GM18519 (cell line): ENCODE data around the gene ZBED1.
"Not testable (repeated sequence)": the region's sequence is repeated elsewhere in the genome, so short reads cannot be mapped to it uniquely, and the experiment has no call there.

Experiments used
- ATAC-seq: cut with Tn5 transposase; IDR thresholded peaks from one replicate; pipeline ENCODE4 v1.9.1; 2021; ENCODE audit warnings: mild to moderate bottlenecking, moderate library complexity; ENCODE audit not compliant: unreplicated experiment, low FRiP score

The ZBED1 gene

GRCh38 chrX:2499507-2499906 lies 1.3 kb downstream of the ZBED1 start:
- ATAC-seq, result no peak

DNA sequence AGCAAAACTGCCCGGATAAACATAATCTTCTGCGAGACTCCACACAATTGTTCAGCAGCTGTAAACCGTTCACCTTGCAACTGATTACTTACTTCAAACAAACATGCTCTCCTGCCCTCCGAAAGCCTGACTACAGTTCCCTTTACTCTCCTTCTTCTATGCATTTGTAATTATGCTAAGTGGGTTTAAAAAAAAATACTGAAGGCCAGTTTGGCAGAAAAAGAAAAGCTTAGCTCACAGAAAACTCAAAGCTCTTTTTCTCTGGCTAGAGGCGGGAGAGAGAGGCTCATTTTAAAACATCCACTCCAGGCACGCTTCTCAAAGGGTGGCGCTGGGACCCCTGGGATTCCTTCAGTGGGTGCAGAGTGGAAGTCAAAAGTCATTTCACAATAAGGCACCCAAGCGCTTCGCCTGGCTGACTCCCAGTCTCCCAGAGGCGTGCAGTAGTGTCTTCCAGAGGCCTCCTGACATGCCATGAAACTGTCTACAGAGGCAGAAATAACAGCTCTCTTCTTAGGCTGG lies 1.9 kb downstream of the ZBED1 start:
- ATAC-seq, result no peak

GRCh38 chrX:2497961-2498780 lies 2.6 kb downstream of the ZBED1 start:
- ATAC-seq, result no peak

- ATAC-seq, result no peak
Measured at GRCh38 chrX:2495595-2495994, 5.2 kb downstream of the ZBED1 start.

- ATAC-seq, result no peak
Measured at GRCh38 chrX:2492531-2493218, 8.1 kb downstream of the ZBED1 start.

DNA sequence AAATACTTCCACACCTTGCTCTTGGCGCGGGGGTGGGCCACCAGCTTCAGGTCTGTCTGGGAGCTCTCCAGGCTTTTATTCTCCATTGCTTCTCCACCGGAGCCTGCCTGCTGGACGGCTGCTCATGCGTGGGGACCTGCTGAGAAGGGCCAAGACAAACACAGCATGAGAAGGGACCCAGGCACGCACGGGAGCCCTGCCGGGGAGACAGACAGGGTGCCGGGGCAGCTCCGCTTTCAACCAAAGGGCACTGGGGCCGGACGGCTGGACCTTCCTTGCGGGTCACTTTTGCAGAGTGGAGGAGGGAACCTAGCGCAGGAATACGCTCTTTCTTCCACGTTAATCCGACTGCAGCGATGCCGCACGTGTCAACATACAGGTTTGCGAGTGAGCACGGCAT lies 10.1 kb downstream of the ZBED1 start:
- ATAC-seq, result no peak

DNA sequence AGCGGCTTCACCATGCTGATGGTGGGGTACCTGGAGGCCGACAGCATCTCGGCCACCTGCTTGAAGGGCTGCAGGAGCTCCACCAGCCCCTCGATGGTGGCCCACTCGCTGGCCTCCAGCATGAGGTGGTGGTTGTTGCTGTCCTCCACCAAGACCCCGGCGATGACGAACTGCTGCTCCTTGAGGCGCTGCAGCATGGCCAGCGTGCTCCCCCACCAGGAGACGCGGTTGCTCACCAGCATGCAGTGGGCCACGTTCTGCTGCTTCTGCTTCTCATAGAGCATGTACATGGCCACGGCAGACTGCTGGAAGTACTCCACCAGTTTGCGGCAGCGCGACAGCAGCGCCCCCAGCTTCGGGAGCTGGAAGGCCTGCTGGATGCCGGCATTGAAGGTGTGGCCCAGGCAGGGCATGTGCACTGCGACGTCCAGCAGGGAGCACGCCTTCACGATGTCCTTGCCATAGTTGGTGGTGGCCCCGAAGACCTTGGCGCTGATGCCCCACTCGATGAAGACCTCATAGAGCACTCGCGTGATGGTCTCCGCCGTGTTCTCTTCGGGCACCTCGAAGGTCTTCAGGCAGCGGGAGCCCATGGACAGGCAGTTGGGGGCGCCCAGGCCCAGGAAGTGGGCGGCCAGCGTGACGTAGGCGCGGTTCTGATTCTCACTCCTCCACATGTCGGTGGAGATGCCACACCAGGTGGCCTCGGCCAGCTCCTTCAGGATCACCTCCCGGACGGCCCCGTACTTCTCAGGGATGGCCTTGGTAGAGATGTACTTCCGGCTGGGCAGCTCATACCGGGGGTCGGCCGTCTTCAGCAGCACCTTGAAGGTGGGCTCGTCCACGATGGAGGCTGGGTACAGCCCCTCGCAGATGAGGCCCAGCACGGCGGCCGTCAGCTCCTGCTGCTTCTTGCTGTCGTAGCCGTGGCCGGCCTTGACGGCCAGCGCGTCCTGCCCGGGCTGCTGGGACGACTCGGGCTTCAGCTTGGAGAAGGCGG lies 11.0 kb downstream of the ZBED1 start:
- ATAC-seq, result no peak

- ATAC-seq, result no peak
Measured at GRCh38 chrX:2488621-2489285, 12.0 kb downstream of the ZBED1 start.

DNA sequence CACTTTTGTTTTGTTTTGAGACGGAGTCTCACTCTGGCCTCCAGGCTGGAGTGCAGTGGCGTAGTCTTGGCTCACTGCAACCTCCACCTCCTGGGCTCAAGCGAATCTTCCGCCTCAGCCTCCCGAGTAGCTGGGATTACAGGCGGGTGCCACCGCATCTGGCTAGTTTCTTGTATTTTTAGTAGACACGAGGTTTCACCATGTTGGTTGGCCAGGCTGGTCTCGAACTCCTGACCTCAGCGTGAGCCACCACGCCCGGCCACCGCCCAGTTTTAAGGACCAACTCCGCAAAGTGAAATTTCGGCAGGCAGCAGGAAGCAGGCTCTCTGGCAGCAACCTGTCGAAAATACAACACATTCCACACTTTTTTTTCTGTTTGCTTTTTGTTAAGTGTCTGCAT lies 13.4 kb downstream of the ZBED1 start:
- ATAC-seq, result no peak

DNA sequence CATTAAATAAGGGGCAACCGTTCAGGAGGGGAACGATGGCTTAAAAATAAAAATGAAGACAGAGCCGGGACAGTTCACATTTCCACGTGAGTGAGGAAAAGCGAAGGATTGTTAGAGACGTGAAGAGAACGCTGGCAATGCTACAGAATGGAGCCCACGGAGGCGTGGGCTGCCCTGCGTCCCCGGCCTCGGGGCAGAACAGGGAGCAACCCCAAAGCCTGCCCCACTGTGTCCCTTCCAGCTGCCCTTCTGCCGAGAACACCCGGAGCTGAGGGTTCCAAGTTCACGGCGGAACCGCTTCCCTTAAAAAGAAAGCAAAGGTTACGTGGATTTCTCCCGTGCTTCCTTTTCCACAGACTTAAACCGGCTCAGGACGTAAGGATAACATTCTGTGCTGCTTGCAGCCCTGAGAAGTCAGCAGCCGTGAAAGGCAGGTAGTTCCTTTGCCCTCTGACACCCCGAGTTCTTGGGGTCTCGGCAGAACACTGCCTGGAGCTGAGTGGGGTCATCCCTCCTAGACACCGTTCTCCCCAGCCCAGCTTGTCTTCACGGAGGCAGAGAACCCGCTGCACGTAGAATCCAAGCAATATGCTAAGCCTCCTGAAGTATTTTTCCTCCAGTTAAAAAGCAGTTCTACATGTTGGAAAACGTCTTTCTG lies 14.2 kb downstream of the ZBED1 start:
- ATAC-seq, result no peak

- no peak for ATAC-seq
Measured at GRCh38 chrX:2485789-2486345, 14.9 kb downstream of the ZBED1 start.

DNA sequence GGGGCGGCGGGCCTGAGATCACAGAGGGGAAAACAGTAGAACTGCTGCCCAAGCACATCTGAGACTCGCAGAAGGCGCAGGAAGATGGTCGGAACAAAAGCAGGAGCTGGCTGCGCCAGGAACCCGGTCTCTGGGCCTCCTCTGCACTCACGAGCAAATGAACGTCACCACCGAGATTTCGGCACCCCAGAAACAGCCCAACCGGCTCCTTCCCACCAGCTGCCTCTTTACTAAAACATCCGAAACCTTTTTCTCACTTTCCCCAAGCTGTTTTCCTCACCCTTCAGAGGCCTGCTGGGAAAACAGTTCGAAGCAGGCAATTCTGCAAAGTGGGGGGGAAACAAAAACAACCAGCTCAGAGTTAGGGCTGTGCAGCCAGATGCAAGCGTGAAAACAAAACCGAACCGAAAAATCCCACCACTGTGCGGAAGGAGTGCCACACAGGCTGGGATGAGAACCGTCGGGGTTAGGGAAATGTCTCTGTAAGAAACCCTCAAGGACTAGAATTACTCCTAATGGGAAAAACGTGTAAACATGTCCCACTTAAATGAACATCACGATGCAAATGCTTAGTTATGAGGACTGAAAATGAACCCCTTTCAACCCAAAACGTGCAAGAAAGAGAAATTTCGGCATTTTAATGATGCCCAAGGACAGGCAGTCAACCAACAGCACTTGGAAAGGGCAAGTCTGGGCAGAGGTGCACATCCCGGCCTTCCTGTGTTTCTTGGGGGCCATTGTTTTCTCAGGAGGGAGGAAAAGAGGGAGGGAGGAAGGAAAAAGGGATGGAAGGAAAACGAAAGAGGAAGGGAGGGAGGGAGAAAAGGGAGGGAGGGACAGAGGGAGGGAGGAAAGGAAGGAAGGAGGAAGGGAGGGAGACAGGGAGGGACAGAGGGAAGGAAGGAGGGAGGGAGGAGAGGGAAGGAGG lies 15.8 kb downstream of the ZBED1 start:
- no peak for ATAC-seq

DNA sequence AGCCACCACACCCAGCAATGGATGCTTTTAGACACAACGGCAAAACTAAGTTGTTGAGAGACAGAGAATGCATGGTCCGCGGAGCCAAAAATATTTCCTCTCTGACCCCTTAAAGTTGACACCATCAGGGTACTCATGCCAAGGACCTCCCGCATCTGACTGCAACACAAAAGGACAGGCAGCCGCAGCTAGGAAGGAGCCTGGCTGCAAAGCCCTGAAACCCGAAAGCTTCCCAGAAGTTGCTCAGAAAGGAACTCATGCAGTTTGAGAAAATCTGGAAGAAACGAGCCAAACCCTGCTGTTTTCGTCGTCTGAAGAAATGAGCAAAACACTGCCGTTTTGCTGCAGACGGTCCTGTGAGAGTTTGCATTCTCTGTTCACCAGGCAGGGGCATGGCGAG lies 16.5 kb downstream of the ZBED1 start:
- ATAC-seq, result no peak

DNA sequence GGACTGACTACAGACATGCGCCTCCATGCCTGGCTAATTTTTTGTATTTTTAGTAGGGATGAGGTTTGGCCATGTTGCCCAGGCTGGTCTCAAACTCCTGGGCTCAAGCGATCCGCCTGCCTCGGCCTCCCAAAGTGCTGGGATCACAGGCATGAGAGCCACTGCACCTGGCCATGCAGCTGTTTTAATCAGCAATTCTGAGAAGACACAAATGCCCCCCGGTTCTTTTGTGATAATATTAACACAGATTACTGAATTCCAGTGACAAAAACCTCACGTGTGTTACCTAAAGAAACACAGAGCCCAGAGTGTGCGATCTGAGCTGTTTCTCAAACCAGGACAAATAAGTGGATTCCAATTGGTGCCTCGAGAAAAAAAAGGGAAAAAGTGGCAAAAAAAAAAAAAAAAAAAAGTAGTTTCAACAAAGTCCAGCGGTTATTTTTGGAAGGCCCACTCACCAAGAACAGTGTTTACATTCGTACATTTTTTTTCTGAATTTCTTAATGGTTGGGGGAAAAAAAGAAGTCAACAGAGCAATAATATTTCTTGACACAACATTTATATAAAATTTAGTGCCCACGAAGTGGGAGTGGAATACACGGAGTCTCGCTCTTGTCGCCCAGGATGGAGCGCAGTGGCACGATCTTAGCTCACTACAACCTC lies 17.2 kb downstream of the ZBED1 start:
- ATAC-seq, result no peak

DNA sequence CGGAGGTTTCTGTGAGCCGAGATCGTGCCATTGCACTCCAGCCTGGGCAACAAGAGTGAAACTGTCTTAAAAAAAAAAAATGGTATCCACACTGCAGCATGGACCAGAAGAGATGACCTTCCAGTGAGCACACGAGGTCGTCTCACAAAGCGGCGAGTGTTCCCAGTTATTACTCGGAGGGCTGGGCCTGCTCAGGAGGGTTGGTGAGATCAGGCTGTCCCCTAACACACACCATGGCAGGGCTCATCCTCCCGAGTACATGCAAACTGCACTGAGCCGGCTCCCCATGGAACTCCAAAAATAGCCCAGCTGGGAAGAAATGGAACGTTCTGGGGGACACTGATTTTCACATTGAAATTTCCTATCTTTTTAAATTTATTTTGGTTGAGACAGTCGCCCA lies 19.2 kb downstream of the ZBED1 start:
- ATAC-seq, result not testable (repeated sequence)

- ATAC-seq, result not testable (repeated sequence)
Measured at GRCh38 chrX:2479982-2480381, 20.8 kb downstream of the ZBED1 start.

GRCh38 chrX:2479420-2479780 lies 21.4 kb downstream of the ZBED1 start:
- ATAC-seq, result no peak
